ENCODE results near the gene ARPC4.
A peak's percentile ranks its signal among the peaks of the same experiment; 100 is the strongest.

ARPC4 gene

DNA sequence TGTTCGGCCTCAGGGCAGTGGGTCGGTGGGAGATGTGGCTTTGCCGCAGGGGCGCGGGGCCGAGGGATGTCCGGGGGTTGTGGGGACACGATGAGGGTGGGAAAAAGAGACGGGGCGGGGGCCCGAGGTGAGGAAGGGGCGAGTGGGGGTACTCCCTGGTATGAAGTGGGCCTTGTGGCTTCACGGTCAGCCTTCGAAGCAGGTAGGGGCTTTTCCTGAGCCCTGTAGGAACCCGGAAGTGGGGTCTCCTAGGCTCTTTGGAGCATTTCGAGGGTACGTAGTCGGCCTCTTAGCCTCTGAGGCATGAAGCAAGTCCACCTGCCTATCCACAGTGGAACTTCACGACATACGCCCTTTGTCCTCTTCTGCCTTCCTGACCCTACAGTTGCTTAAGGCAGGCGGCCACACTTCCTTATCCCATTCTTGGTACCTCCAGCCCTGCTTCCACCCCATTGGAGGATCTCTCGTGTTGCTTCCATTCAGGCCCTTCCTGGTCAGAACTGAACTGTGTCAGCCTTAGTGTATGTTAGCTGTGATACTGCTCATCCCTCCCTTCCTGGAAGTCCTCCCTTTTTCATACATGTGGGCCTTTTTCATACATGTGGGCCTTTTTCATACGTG lies 389 bp downstream of the ARPC4 start:
- no peak for DNase-seq

GRCh38 chr3:9794400-9794799 lies 1.5 kb downstream of the ARPC4 start:
- no peak for DNase-seq

DNA sequence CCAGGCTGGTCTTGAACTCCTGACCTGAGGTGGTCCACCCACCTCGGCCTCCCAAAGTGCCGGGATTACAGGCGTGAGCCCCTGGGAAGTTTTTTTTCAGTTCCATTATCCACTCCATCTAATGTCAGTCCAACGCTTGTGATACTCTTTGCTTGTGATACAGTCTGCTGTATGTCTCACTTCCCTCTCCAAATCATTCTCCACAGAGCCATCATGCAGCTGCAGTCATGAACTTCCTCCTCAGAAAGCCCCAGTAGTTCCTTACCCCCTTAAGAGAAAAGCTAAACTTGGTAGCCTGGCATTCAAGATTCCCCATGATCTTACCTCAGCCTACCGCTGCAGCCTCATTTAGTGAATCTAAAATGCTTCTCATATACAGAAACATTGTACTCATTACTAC lies 2.3 kb downstream of the ARPC4 start:
- DNase-seq = no peak

GRCh38 chr3:9797196-9797945 lies 4.5 kb downstream of the ARPC4 start:
- DNase-seq = no peak

- no peak for DNase-seq
Measured at GRCh38 chr3:9800529-9800928, 7.6 kb downstream of the ARPC4 start.

- no peak for DNase-seq
Measured at GRCh38 chr3:9803494-9803893, 10.6 kb downstream of the ARPC4 start.

DNA sequence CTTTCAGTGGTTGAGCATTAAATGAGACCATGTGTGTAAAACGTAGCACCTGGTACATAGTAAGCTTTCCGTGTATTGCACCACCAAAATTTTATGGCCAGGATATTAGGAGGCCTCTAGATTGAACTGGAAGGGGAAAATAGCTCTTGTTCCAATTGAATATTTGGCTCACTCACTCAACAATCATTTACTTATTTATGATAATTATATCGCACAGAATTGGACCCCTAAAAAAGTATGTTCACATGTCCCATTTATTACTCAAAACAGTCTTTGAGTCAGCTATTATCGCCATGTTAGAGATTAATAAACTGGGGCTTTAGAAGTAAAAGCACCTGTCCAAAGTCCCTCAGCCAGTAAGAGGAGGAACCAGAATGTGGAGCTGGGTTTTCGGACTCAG lies 12.1 kb downstream of the ARPC4 start:
- no peak for DNase-seq

DNA sequence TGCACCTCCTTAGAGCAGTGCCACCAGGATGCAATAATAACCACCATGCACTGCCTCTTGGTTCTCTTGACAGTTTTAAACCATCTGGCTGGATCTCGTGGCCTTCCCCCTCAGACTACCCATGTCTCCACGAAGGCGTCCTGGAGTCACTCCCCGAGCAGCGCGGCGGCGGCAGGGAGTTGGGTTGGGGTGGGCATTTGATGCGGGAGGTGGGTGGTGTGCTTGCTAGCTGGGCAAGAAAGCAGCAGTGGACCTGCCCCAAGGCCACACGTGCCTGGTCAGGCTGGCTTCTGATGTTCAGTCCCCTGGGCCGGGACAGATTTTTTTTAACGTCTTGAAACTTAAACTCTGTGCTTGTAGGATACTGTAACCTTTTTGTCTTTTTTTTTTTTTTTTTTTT lies 13.3 kb downstream of the ARPC4 start:
- DNase-seq = no peak

GRCh38 chr3:9806688-9807589 lies 14.1 kb downstream of the ARPC4 start:
- DNase-seq = no peak

- DNase-seq = no peak
Measured at GRCh38 chr3:9807981-9808344, 15.1 kb downstream of the ARPC4 start.

- peak; percentile 33 for DNase-seq
Measured at GRCh38 chr3:9808345-9809037, 15.6 kb downstream of the ARPC4 start.

DNA sequence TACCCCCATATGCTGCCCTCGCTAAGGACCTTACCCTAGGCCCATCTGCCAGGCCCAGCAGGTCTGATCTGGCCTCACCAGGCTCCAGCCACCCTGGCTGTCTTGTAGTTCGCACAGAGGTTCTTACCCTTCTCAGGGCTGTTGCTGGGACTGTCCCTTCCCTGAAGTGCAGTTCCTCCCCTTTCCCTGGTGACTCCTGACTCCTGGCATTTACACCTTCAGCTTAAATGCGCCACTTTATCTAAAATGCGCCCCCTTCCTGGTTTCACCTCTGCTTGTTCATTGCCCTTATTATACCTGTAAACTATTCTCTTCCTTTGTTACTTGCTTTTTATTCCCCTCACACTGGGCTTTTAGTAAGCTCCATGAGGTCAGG lies 16.3 kb downstream of the ARPC4 start:
- no peak for DNase-seq

- DNase-seq = peak; percentile 59
Measured at GRCh38 chr3:9809615-9810432, 16.9 kb downstream of the ARPC4 start, which contains the start of gene TTLL3. TTLL3 (plus strand) TSS chr3:9810262; CDS start chr3:9810662, 400 bp downstream.

DNA sequence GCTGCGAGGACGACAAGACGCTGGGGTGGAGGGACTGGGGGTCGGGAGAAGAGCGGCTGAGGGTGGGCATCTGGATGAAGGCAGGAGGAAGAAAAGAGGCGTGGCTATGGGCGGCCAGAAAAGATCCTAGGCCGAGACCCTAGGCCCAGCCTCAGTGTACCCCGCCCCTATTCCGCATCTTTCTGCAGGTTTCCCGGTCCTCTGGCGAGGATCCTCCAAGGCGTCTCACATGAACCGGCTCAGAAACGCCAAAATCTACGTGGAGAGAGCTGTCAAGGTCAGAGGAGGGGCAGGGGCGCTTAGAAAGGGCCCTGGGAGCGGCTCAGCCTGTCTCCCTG lies 17.5 kb downstream of the ARPC4 start:
- no peak for DNase-seq

GRCh38 chr3:9810846-9811245 lies 18.0 kb downstream of the ARPC4 start:
- no peak for DNase-seq

GRCh38 chr3:9812870-9813483 lies 20.1 kb downstream of the ARPC4 start:
- DNase-seq = no peak

GRCh38 chr3:9815986-9816385 lies 23.1 kb downstream of the ARPC4 start:
- DNase-seq = no peak

DNA sequence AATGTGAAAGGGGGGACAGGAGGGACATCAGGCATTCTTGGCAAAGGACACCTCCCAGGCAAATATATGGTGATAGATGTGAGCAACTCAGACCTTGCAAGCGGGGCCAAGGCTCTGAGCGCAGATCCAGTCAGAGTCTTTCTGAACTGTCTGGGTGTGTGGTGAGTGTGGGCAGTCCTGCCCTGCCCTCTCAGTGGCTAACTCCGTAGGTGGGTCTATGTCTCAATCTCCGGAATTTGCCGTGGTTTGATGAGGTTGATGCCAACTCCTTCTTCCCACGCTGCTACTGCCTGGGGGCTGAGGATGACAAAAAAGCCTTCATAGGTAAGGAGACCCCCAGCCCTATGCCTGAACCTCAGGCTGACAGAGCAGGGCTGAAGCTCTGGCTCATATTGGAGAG lies 24.6 kb downstream of the ARPC4 start:
- no peak for DNase-seq

GRCh38 chr3:9818666-9819335 lies 25.9 kb downstream of the ARPC4 start:
- DNase-seq = no peak

DNA sequence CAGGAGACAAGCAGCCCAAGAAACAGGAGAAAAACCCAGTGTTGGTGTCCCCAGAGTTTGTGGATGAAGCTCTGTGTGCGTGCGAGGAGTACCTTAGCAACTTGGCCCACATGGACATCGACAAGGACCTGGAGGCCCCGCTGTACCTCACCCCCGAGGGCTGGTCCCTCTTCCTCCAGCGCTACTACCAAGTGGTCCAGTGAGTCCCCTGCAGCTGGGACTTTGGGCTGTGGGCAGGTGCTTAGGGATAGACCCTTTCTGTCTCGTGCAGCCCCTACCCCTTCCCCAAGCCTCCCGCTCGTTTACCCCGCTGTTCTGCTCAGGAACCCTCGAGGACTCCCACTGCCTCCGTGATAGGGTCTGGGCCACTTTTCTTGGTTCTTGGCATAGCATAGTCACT lies 27.7 kb downstream of the ARPC4 start:
- no peak for DNase-seq

DNA sequence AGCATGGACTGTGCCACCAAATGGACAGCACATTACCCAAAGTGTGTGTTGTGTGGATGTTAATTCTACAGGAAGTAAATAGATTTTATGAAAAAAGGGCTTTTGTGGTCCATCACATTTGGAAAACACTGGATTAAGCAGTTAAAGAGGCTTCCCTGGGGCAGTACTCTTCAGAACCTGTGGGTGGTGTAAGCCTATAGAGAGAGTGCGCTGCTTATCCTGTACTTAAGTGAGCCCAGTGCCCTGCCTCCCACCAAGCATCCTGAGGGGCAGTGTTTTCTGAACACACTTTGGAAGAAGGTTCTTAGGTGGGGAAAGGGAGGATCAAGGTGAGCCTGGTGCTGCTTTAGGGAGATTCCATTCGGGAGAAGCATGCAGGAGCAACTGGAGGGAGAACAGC lies 28.1 kb downstream of the ARPC4 start:
- DNase-seq = no peak
